ENCODE data around the gene ZEB2.

The ZEB2 gene

DNA sequence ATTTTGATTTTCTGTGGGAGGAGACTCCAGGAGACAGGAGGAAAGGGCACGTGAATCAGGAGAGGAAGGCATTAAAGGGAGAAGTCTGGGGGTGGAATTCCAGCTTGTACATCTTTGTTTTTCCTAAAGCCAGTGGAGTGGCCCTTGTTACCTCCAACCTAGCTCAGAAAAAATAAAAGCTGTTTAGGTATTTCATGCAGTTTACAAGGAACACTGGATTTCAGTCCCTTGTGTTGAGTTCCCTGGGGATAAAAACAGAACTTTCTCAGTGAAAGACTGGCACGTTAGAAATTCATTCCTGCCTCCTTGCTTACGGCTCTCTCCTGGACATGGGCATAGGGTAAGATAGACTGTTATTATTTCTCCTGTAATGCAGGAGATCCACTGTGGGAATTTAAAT lies 170.2 kb downstream of the ZEB2 start:
- H3K9me2 ChIP-seq (replicated peaks; ENCODE audit: control insufficient read depth, low read length): no peaks in the 10 kb centered on the region
- H3K4me2 ChIP-seq (ENCODE audit: low read length): no peak overlapping the region
- no peak overlapping the region for H3K4me3 ChIP-seq (ENCODE audit: low read length)
- H4K20me1 ChIP-seq (ENCODE audit: control insufficient read depth, insufficient read depth, low read depth, low read length): no peaks in the 10 kb centered on the region
- no peaks in the 10 kb centered on the region for H3K27me3 ChIP-seq (ENCODE audit: control insufficient read depth, low read length)
- no peaks in the 10 kb centered on the region for H3F3A ChIP-seq (ENCODE audit: control insufficient read depth, insufficient read depth)
- no peaks in the 10 kb centered on the region for H3K36me3 ChIP-seq (ENCODE audit: control insufficient read depth, low read length)
- H3K79me2 ChIP-seq (ENCODE audit: control insufficient read depth, low read length): no peaks in the 10 kb centered on the region
- no peaks in the 10 kb centered on the region for H3K9me3 ChIP-seq (ENCODE audit: control insufficient read depth, insufficient read depth, low read length)
- H3K4me1 ChIP-seq (ENCODE audit: control insufficient read depth, low read length): no peaks in the 10 kb centered on the region
- TF ChIP-seq EZH2phosphoT487 (IDR thresholded peaks at IDR 0.05; ENCODE audit: borderline replicate concordance, low read length): no peak
- TF ChIP-seq CTCF (IDR thresholded peaks at IDR 0.05; ENCODE audit: low read depth, low read length, poor library complexity, severe bottlenecking): no peak
- H3K27ac ChIP-seq (ENCODE audit: low read depth, low read length): no peak overlapping the region

DNA sequence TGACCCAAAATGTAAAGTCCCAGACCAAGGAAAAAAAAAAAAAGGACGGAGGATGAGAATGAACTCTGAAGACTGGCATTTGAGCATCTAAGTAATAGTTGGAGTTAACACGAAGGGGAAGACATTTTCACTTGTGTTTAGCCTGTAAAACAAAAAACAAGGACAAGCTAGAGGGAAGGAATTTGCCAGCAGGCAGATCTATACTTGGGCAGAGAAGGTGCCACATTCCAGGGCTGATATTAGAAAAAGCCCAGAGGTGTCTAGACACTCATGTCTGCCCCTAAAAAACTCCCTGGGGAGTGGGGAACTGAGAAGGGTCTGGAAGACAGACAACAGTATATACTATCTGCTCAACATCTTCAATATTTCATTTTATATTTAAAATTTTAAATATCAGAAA lies 171.1 kb downstream of the ZEB2 start:
- Histone ChIP-seq H3K4me2 (ENCODE audit: low read length) (no peak overlapping the region), H3K4me1 (ENCODE audit: control insufficient read depth, low read length) (no peaks in the 10 kb centered on the region), H3K79me2 (ENCODE audit: control insufficient read depth, low read length) (no peaks in the 10 kb centered on the region), H3K27ac (ENCODE audit: low read depth, low read length) (no peak overlapping the region), H3K9me3 (ENCODE audit: control insufficient read depth, insufficient read depth, low read length) (no peaks in the 10 kb centered on the region), H3F3A (ENCODE audit: control insufficient read depth, insufficient read depth) (no peaks in the 10 kb centered on the region), H3K9me2 (replicated peaks; ENCODE audit: control insufficient read depth, low read length) (no peaks in the 10 kb centered on the region), H3K27me3 (ENCODE audit: control insufficient read depth, low read length) (no peaks in the 10 kb centered on the region), H3K36me3 (ENCODE audit: control insufficient read depth, low read length) (no peaks in the 10 kb centered on the region), H4K20me1 (ENCODE audit: control insufficient read depth, insufficient read depth, low read depth, low read length) (no peaks in the 10 kb centered on the region), H3K4me3 (ENCODE audit: low read length) (no peak overlapping the region)
- TF ChIP-seq EZH2phosphoT487 (IDR thresholded peaks at IDR 0.05; ENCODE audit: borderline replicate concordance, low read length) (no peak), CTCF (IDR thresholded peaks at IDR 0.05; ENCODE audit: low read depth, low read length, poor library complexity, severe bottlenecking) (no peak)

DNA sequence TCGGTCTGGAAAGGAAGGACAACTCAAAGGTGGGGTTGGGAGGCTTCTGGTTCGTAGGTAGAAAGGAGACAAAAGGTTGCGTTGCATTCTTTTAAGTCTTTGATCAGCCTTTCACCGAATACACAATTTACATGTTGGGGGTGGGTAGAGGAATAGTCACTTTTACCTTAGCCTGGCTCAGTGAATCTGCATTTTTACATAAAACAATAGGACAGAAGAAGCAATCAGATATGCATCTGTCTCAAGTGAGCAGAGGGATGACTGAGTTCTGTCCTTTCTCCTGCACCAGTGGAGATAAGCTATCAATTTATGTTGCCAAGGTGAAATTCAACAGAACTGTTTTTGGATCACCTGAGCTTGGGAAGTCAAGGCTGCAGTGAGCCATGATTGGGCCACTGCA lies 173.7 kb downstream of the ZEB2 start:
- TF ChIP-seq CTCF (IDR thresholded peaks at IDR 0.05; ENCODE audit: low read depth, low read length, poor library complexity, severe bottlenecking) (no peak), EZH2phosphoT487 (IDR thresholded peaks at IDR 0.05; ENCODE audit: borderline replicate concordance, low read length) (no peak)

DNA sequence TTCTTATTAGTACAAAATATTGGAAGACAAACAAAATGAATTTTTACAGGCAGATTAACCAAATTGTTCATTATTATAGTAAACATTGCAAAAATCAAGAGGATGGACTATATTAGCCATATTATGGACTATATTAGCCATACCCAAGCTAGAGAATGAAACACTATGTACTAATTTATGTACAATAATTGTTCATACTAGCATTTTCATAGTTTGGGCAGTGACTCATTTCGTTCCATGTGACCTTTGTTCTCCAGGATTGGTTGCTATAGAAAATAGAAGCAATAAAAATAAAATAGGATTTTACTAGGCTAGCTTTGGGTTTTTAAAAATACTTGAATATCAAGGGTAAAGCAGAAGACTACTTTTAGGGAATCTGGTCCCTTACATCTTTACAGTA lies 176.8 kb downstream of the ZEB2 start:
- no peak overlapping the region for H3K4me3 ChIP-seq (ENCODE audit: low read length)
- H3K4me2 ChIP-seq (ENCODE audit: low read length): no peak overlapping the region
- H3K9me2 ChIP-seq (replicated peaks; ENCODE audit: control insufficient read depth, low read length): no peaks in the 10 kb centered on the region
- no peak for TF ChIP-seq EZH2phosphoT487 (IDR thresholded peaks at IDR 0.05; ENCODE audit: borderline replicate concordance, low read length)
- TF ChIP-seq CTCF (IDR thresholded peaks at IDR 0.05; ENCODE audit: low read depth, low read length, poor library complexity, severe bottlenecking): no peak
- H3K27me3 ChIP-seq (ENCODE audit: control insufficient read depth, low read length): no peaks in the 10 kb centered on the region
- no peaks in the 10 kb centered on the region for H3K9me3 ChIP-seq (ENCODE audit: control insufficient read depth, insufficient read depth, low read length)
- no peaks in the 10 kb centered on the region for H4K20me1 ChIP-seq (ENCODE audit: control insufficient read depth, insufficient read depth, low read depth, low read length)
- H3K27ac ChIP-seq (ENCODE audit: low read depth, low read length): no peak overlapping the region
- H3K36me3 ChIP-seq (ENCODE audit: control insufficient read depth, low read length): no peaks in the 10 kb centered on the region
- H3K4me1 ChIP-seq (ENCODE audit: control insufficient read depth, low read length): peaks cover 21% of the 10 kb centered on the region
- no peaks in the 10 kb centered on the region for H3K79me2 ChIP-seq (ENCODE audit: control insufficient read depth, low read length)
- no peaks in the 10 kb centered on the region for H3F3A ChIP-seq (ENCODE audit: control insufficient read depth, insufficient read depth)

More for the DNA sequence above, 173.7 kb downstream of the ZEB2 start:
- no peak overlapping the region for H3K4me2 ChIP-seq (ENCODE audit: low read length)
- H3F3A ChIP-seq (ENCODE audit: control insufficient read depth, insufficient read depth): no peaks in the 10 kb centered on the region
- H3K9me2 ChIP-seq (replicated peaks; ENCODE audit: control insufficient read depth, low read length): no peaks in the 10 kb centered on the region
- H3K27me3 ChIP-seq (ENCODE audit: control insufficient read depth, low read length): no peaks in the 10 kb centered on the region
- H3K36me3 ChIP-seq (ENCODE audit: control insufficient read depth, low read length): no peaks in the 10 kb centered on the region
- H3K27ac ChIP-seq (ENCODE audit: low read depth, low read length): no peak overlapping the region
- no peaks in the 10 kb centered on the region for H3K4me1 ChIP-seq (ENCODE audit: control insufficient read depth, low read length)
- no peak overlapping the region for H3K4me3 ChIP-seq (ENCODE audit: low read length)
- H3K79me2 ChIP-seq (ENCODE audit: control insufficient read depth, low read length): no peaks in the 10 kb centered on the region
- no peaks in the 10 kb centered on the region for H3K9me3 ChIP-seq (ENCODE audit: control insufficient read depth, insufficient read depth, low read length)
- no peaks in the 10 kb centered on the region for H4K20me1 ChIP-seq (ENCODE audit: control insufficient read depth, insufficient read depth, low read depth, low read length)
